GM23248 (cell line): Measurements from ENCODE around the gene MAPK10.

Experiments
- EZH2 ChIP-seq: fragments of 200-600 bp; sonication (generic); IDR thresholded peaks from 2 replicates; pipeline ENCODE4 v1.6.1; 2018; ENCODE audit warnings: antibody characterized with exemption, mild to moderate bottlenecking; ENCODE audit not compliant: insufficient read depth, poor library complexity, severe bottlenecking
- EZH2phosphoT487 ChIP-seq: fragments of 200-600 bp; sonication (generic); IDR thresholded peaks from 2 replicates; pipeline ENCODE4 v1.6.1; 2018; ENCODE audit warnings: antibody characterized with exemption, moderate library complexity, mild to moderate bottlenecking, low read depth; ENCODE audit not compliant: insufficient read depth

GRCh38 chr4:86152454-86152853 lies 207.4 kb downstream of the MAPK10 start:
- TF ChIP-seq EZH2: no peak
- TF ChIP-seq EZH2phosphoT487: no peak
